Measurements from ENCODE around the gene SIN3B. TPM values are rescaled to one million over a fixed set of nuclear protein-coding genes. Genes with fewer than 3 reads are reported as not detected.

Gene SIN3B
- total and polyA plus RNA-seq, 2 donors (not counting 1 experiment from before 2014, with no cell fraction given), result 118 to 138 TPM

DNA sequence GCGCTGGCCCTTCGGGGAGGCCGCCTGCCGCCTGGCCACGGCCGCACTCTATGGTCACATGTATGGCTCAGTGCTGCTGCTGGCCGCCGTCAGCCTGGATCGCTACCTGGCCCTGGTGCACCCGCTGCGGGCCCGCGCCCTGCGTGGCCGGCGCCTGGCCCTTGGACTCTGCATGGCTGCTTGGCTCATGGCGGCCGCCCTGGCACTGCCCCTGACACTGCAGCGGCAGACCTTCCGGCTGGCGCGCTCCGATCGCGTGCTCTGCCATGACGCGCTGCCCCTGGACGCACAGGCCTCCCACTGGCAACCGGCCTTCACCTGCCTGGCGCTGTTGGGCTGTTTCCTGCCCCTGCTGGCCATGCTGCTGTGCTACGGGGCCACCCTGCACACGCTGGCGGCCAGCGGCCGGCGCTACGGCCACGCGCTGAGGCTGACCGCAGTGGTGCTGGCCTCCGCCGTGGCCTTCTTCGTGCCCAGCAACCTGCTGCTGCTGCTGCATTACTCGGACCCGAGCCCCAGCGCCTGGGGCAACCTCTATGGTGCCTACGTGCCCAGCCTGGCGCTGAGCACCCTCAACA is 60.8 kb downstream of the SIN3B start:
- H3K4me2 ChIP-seq (replicated peaks; ENCODE audit: low read depth, low read length, poor library complexity, severe bottlenecking), result no peak overlapping the region

More for the DNA sequence above, 60.8 kb downstream of the SIN3B start:
- Mint-ChIP-seq H3K27ac (no peak overlapping the region), H3K4me3 (no peak overlapping the region), H3K4me1 (peaks cover 50% of the 10 kb centered on the region), H3K9me3 (ENCODE audit: insufficient read depth) (no peaks in the 10 kb centered on the region), H3K27me3 (peaks cover 3% of the 10 kb centered on the region)
- no peak overlapping the region for H2AFZ ChIP-seq (ENCODE audit: insufficient read depth, low read depth, low read length, poor library complexity, severe bottlenecking)
- peaks cover 0 to 14% (median 5%) of the 10 kb centered on the region in 4 experiments for H3K27me3 ChIP-seq (replicated peaks in 1 of 4; ENCODE audit: control extremely low read depth in 1 of 4, control insufficient read depth in 3 of 4, insufficient read depth in 4 of 4, low read length in 3 of 4)
- no peak overlapping the region for H3K27ac ChIP-seq (ENCODE audit: low read length in 2 of 2)
- no peak for ATAC-seq (ENCODE audit: low read depth)
- no peak overlapping the region for H3K9ac ChIP-seq (ENCODE audit: low read length)
- H3K4me3 ChIP-seq (ENCODE audit: control extremely low read depth in 1 of 5, extremely low read depth in 1 of 5, insufficient read depth in 1 of 5, low read depth in 2 of 5, low read length in 4 of 5), result no peak overlapping the region
- H3K9me3 ChIP-seq (ENCODE audit: control extremely low read depth in 1 of 3, control insufficient read depth in 2 of 3, insufficient read depth in 1 of 3, low read length in 2 of 3), result peaks cover 0 to 8% (median 0%) of the 10 kb centered on the region in 3 donors
- no peaks in the 10 kb centered on the region for H4K20me1 ChIP-seq (ENCODE audit: control insufficient read depth, insufficient read depth, low read length, poor library complexity, severe bottlenecking)
- peaks cover 31 to 51% of the 10 kb centered on the region in 2 donors for H3K4me1 ChIP-seq (ENCODE audit: control insufficient read depth in 2 of 2, insufficient read depth in 2 of 2, low read length in 2 of 2)
- ChIA-PET POLR2A (no interaction called here), CTCF (no interaction called here)
- intact Hi-C loops (cut with micrococcal nuclease), result loop anchor here (10.0 kb wide), 1 partner anchor 415 kb away; the partner anchor contains the start of genes ABHD8, DDA1 and MRPL34
- 98% methylated on average over 48 of the region's 48 CpGs for WGBS (ENCODE audit: insufficient coverage)
- DNase-seq, result no peak
- no peaks in the 10 kb centered on the region for H3K36me3 ChIP-seq (replicated peaks in 1 of 2; ENCODE audit: control extremely low read depth in 1 of 2, control insufficient read depth in 1 of 2, extremely low read depth in 1 of 2, insufficient read depth in 2 of 2, low read length in 1 of 2)
- H3K79me2 ChIP-seq (ENCODE audit: control insufficient read depth, insufficient read depth, low read length), result no peaks in the 10 kb centered on the region
- no peak for TF ChIP-seq EZH2 (IDR thresholded peaks at IDR 0.05; ENCODE audit: borderline replicate concordance, insufficient read depth, low read depth, low read length, poor library complexity, severe bottlenecking)
- TF ChIP-seq, protein P1, sequence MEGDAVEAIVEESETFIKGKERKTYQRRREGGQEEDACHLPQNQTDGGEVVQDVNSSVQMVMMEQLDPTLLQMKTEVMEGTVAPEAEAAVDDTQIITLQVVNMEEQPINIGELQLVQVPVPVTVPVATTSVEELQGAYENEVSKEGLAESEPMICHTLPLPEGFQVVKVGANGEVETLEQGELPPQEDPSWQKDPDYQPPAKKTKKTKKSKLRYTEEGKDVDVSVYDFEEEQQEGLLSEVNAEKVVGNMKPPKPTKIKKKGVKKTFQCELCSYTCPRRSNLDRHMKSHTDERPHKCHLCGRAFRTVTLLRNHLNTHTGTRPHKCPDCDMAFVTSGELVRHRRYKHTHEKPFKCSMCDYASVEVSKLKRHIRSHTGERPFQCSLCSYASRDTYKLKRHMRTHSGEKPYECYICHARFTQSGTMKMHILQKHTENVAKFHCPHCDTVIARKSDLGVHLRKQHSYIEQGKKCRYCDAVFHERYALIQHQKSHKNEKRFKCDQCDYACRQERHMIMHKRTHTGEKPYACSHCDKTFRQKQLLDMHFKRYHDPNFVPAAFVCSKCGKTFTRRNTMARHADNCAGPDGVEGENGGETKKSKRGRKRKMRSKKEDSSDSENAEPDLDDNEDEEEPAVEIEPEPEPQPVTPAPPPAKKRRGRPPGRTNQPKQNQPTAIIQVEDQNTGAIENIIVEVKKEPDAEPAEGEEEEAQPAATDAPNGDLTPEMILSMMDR (IDR thresholded peaks at IDR 0.05), result no peak

Data from B cell (primary cell).